ENCODE data around the gene TMEM198. TPM values are rescaled to one million over a fixed set of nuclear protein-coding genes. Genes with fewer than 3 reads are reported as not detected.
A peak's percentile ranks its signal among the peaks of the same experiment; 100 is the strongest.

The TMEM198 gene
- total RNA-seq, 1 experiment from 2014 or later, result 2.4 TPM

DNA sequence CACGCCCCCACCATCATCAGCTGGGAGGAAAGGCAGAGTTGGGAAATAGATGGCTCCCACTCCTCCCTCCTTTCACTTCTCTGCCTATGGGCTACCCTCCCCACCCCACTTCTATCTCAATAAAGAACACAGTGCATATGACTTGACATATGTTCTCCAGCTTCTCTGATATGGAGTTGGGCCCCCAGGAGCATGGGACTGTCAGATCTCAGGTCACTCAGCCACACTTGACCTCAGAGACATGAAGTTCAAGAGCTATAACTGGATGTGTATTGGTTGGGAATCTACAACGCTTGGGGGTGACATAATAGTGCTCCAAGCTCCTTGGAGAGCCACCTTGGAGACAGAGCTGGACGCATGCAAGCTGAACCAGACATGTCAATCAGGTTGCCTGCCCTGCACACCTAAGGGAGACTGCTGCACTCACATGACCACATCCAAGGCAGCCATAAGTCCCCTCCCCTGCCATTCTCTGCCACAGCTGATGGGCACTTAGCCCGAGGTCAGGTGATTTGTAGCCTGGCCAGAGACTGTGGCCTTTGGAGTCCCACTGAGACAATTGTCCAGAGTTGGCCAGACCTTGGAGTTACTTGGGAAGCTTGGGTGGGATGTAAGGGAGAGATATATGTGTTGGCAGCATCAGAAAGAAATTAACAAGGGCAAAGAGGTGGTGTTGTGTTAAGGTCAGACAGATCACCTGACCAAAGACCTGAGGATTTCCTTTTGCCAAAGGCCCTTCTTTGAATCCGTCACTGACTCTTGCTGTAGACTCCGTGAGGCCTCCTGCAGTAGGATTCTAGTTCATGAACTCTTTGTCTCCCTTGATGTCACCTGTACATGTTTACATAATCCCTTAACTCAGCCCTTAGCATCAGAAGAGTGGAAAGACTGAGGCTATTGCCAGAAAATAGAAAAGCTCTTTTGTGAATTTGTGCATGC lies 32.0 kb downstream of the TMEM198 start:
- DNase-seq (ENCODE audit: low read depth), result no peak

DNA sequence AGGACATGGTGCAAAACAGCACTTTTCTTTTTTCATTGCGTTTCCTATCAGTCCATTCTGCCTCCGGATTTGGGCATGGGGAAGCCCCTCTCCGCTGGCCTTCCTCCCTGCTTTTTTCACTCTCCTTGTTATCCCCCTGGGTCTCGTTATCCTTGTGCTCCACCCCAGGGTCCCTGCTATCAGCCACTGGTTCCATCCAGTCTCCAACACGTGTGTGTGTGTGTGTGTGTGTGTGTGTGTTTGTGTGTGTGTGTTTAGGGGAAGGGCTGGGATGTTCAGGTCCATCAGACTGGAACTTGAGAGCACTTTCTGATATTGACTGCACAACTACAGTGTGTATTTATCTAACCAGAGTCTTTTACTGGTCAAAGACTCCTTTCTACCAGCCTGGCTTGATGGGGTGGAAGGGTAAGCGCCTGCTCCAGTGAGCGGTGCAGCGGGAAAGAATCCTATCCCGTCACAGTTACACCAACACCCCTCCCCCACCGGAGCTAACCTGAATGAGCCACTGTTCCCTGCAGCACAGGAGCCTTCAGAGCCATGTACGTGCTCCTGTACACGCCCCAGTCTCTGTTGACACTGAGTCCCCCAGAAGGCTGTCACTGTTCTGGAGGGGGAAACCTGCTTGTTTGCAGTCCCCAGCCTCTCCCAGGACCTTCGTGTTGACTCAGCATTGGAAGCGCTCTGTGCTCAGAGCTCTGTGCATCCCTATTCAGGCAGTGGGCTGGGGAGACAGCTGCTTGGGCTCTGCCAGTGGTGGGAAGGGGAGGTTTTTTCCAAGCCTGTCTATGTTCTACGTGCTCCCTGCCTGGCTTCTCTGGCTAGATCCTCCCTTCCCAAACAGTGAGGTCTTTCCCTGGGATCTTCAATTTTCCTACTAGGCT lies 32.9 kb downstream of the TMEM198 start:
- no peak for DNase-seq (ENCODE audit: low read depth)

DNA sequence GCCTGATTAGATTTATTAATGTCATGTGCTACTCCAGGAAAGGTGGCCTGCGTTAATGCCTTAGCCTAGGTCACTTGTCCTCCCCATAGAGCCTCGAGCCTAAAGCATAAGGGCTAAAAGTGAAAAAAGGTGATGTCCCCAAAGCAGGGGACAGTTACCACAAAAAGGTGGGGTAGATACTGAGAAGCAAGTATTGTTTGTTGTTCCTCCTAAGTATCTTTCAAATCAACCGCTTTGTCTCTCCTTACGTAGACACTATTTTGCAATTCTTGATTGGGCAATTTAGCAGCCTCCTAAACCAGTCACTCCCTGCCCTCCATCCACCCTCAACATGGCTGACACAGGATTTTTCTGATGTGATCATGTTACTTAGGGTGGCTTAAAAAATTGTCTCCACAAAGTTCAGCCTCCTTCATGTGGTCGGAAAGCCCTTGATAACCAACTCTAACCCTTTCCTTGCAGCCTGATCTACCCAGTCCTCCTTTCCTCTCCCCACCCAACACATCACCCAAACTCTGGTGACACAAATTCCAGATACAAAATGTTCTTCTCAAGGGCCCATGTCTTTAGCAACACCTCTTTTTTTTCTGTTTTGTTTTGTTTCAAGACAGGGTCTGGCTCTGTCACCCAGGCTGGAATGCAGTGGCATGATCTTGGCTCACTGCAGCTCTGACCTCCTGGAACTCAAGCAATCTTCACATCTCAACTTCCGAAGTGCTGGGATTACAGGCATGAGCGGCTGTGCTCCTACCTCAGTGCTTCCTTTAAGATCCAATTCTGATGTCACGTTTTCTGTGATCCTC lies 35.2 kb downstream of the TMEM198 start:
- DNase-seq (ENCODE audit: low read depth), result no peak

DNA sequence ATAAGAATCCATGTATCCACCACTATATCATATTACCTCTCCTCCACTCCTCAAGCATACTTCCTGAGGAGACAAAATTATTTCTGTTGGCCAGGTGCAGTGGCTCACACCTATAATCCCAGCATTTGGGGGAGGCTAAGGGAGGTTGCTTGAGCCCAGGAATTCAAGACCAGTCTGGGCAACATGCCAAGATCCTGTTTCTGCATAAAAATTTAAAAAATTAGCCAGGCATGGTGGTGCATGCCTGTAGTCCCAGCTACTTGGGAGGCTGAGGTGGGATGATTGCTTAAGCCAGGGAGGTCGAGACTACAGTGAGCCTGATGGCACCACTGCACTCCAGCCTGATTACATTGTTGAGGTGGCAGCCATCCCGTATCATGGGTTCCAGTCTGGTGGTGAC lies 37.5 kb downstream of the TMEM198 start:
- no peak for DNase-seq (ENCODE audit: low read depth)

DNA sequence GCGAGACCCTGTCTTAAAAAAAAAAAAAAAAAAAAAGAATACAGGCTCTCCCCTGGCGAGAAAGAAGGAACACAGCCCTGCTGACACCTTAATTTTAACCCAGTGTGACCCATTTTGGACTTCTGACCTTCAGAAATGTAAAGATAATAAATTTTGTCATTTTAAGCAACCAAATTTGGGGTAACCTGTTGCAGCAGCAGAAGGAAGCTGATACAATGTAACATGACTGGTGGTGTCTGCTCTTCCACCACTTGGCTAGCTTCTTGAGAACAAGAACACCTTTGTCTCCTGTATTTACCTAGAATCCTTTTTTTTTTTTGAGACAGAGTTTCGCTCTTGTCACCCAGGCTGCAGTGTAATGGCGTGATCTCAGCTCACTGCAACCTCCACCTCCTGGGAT lies 47.3 kb downstream of the TMEM198 start:
- no peak for DNase-seq (ENCODE audit: low read depth)

DNA sequence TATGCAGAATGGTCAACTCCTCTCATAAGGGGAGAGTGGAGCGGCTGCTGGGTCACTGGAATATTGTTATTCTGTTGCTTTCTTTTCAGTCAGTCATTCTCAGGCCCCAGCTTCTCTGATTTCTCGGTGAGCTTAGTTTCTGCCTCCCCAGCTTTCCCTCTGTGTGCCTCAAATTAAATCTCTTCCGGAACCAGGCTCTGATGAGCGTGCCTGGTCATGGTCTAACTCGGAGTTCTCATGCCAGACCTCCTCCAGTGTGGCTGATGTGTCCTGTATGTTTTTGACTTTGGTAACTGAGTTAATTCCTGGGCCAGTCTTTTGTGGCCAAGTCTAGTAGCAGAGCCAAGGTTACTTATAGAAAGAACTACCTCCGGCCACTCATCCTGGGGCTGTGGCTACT lies 48.9 kb downstream of the TMEM198 start:
- no peak for DNase-seq (ENCODE audit: low read depth)

DNA sequence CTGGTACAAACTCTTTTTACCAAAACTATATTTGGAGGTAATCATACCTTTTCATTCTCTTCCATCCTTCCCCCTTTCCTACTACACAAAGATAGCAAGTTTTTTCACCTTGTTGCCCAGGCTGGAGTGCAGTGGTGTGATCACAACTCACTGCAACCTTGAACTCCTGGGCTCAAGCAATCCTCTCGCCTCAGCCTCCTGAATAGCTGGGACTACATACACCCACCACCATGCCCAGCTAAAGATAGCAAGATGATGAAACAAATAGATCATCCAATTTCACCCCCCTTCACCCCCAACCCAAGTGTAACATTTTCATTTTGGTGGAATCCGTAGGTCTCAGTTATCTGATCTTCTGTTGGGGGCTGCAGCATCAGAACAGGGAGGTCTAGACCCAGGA lies 49.3 kb downstream of the TMEM198 start:
- DNase-seq (ENCODE audit: low read depth), result no peak

DNA sequence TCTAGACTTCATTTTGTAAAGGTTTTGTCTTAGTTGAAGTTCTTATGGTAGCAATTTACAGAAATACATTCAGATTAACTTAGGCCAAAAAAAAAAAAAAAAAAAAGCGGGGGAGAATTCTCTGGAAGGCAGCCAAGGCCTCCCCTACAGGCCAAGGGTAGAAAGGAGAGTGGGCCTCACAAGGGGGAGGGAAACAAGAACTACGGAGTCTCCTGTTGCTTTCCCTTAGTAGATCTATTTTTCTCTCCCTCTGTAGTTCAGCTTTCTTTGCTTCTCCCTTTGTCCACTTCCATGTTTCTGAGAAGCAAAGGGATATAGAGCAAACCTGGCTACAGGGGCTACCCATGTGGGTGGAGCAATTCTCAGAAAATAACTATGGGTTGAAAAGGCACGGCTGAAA lies 51.4 kb downstream of the TMEM198 start:
- DNase-seq (ENCODE audit: low read depth), result peak; percentile 41

DNA sequence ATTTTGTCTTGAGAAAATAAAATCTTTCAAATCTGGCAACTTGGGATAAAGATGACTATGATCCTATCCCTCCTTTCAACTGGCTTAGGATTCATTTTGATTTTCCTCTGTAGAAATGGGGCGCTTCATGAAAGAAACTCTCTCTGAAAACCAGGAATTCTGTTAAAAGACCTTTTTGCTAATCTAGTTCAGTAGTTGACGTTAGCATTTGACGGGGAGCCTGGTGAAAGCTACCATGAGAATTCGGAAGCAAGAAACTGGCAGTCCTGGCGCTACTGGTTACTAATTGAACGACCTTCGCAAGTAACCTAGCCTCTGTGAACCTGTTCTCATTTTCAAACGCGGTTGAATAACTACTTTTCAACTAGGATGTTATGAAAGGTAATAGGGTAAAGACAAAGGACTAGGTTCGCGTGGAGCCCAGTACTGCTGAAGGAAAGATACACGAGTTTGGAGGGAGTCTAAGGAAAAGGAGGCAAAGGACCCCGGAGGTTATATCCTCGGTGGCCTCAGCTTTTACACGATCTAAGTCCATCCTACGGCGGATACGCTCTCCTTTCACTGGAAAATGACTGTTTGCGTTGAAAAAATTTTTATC lies 53.2 kb downstream of the TMEM198 start:
- DNase-seq (ENCODE audit: low read depth), result peak; percentile 17

DNA sequence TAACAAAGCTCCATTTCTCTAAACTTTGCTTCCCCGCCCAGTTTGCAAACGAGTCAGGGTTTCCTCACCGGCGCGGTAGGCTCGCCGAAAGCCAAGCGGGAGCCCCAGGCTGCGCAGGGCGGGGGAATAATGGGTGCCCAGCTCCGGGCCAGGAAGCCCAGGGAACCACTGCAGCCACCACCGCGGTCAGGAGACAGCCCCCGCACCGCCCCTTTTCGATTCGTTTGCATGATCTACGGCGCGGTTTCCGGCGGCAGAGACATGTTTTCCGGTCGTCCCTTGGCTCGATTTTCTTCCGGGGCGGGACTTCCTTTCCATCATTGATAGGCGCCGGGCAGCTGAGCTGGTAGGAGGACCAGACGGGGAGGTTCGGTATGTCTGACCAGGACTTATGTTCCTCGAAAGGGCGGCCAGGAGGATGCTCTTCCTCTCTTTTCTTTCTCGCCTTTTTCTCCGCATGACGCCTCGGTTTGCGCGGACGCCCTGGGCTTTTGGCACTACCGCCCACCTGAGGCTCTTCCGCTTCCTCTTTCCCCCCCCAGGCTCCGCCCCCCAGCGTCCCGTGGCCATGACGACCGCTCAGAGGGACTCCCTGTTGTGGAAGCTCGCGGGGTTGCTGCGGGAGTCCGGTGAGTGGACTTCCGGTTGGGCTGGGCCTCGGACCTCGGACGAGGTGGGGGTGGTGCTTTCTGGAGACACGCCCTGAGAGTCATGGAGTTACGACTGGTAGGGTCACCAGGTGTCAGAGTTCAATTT lies 53.9 kb downstream of the TMEM198 start, which contains the start of gene STK11IP:
Gene STK11IP, plus strand, starts transcription at position 306 of the 756 bp plus-strand sequence. Its CDS starts 263 bp downstream, at position 569.
- peak; percentile 98 for DNase-seq (ENCODE audit: low read depth)

DNA sequence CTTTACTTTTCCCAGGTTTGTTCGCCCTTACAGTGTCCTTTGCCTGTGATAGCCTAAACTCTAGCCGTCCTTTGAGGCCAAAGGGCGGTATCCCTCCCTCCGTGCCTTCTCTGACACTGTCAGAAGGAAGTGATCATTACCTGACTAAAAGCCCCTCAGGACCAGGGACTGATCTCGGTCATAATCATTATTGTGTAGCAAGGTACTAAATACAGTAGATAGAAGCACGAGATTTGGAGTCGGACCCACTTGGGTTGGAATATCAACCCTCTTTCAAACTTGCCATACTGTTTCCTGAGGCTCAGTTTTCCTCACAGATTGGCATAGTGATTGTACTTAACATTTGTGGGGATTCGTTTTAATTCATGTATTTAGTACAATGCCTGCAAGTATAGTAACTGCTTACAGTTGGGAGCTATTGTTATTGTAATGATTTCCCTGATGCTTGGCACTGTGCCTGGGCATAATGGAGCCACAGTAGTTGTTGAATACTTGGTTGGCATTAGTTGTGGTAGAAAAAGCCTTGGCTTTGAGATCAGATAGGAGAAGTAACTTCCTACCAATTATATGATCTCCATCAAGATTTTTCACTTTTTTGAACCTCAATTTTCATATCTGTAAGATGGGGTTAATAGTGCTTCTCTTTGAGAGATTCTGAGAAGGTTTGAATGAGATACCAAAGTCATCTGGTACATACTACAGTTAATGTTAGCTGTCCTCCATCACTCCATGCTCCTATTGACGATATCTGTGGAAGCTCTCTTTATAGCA lies 54.7 kb downstream of the TMEM198 start:
- DNase-seq (ENCODE audit: low read depth), result peak; percentile 19

Other genes starting within 250 kb of the TMEM198 start
- gene PTPRN, start 234.6 kb upstream of the TMEM198 start, total RNA-seq (2014; rRNA removed; shearing (Covaris generic)), result 0.21 and 1.3 TPM in 2 replicates
- not detected in 2 replicates for gene RESP18, start 211.3 kb upstream of the TMEM198 start, total RNA-seq (2014; rRNA removed; shearing (Covaris generic))
- 72.1 and 94.6 TPM in 2 replicates for gene DNPEP, start 156.1 kb upstream of the TMEM198 start, total RNA-seq (2014; rRNA removed; shearing (Covaris generic))
- gene DES, start 125.7 kb upstream of the TMEM198 start, total RNA-seq (2014; rRNA removed; shearing (Covaris generic)), result 0.17 and 0.77 TPM in 2 replicates
- gene SPEG, start 109.2 kb upstream of the TMEM198 start, total RNA-seq (2014; rRNA removed; shearing (Covaris generic)), result 4.9 and 18.4 TPM in 2 replicates
- 30.0 and 47.6 TPM in 2 replicates for gene GMPPA, start 45.1 kb upstream of the TMEM198 start, total RNA-seq (2014; rRNA removed; shearing (Covaris generic))
- 0.42 TPM in 1 of 2 replicates, not detected in the other for gene ASIC4, start 29.5 kb upstream of the TMEM198 start, total RNA-seq (2014; rRNA removed; shearing (Covaris generic))
- 51.1 and 69.0 TPM in 2 replicates for gene CHPF, start 219 bp upstream of the TMEM198 start, total RNA-seq (2014; rRNA removed; shearing (Covaris generic))
- 45.3 and 58.2 TPM in 2 replicates for gene OBSL1, start 27.5 kb downstream of the TMEM198 start, total RNA-seq (2014; rRNA removed; shearing (Covaris generic))
- gene INHA, start 28.3 kb downstream of the TMEM198 start, total RNA-seq (2014; rRNA removed; shearing (Covaris generic)), result 0.36 and 0.80 TPM in 2 replicates
- 14.0 and 16.9 TPM in 2 replicates for gene STK11IP, start 53.8 kb downstream of the TMEM198 start, total RNA-seq (2014; rRNA removed; shearing (Covaris generic))
- 2.3 and 2.4 TPM in 2 replicates for gene SLC4A3, start 83.6 kb downstream of the TMEM198 start, total RNA-seq (2014; rRNA removed; shearing (Covaris generic))

All from Daoy (cell line).